Bone marrow (tissue), 2 donors: ENCODE data around the gene CIROP.

Source experiments
- DNase-seq, 2 donors: peaks; one replicate each; lab custom pipeline; 2025; lab: John Stamatoyannopoulos, UW

CIROP gene

GRCh38 chr14:23129759-23130316 is 25.0 kb upstream of the CIROP start:
- no peak for DNase-seq

- DNase-seq, result no peak
These were observed 24.4 kb upstream of the CIROP start for GRCh38 chr14:23128969-23129758.

GRCh38 chr14:23127861-23128260 is 23.1 kb upstream of the CIROP start:
- no peak for DNase-seq

- DNase-seq, result no peak
These were observed 21.9 kb upstream of the CIROP start for GRCh38 chr14:23126548-23127278.

GRCh38 chr14:23125933-23126524 is 21.2 kb upstream of the CIROP start:
- DNase-seq, result no peak

- DNase-seq, result no peak
These were observed 20.2 kb upstream of the CIROP start for GRCh38 chr14:23125011-23125410.

GRCh38 chr14:23124337-23124954 is 19.7 kb upstream of the CIROP start:
- no peak for DNase-seq

- no peak for DNase-seq
These were observed 18.6 kb upstream of the CIROP start for GRCh38 chr14:23123419-23123818.

- DNase-seq, result no peak
These were observed 17.3 kb upstream of the CIROP start for GRCh38 chr14:23122086-23122485.

- no peak for DNase-seq
These were observed 16.6 kb upstream of the CIROP start for GRCh38 chr14:23121361-23121771.

- peak; percentile 62 to 68 for DNase-seq
These were observed 15.9 kb upstream of the CIROP start for GRCh38 chr14:23120541-23121251.

- peak in 1 of 2 donors; percentile 40 for DNase-seq
These were observed 14.9 kb upstream of the CIROP start for GRCh38 chr14:23119363-23120327.

- DNase-seq, result no peak
These were observed 13.9 kb upstream of the CIROP start, which contains the start of gene CEBPE for GRCh38 chr14:23118506-23119362. TSS of gene CEBPE (minus strand) at chr14:23119255. CDS start at chr14:23119091, 164 bp downstream.

GRCh38 chr14:23117371-23118020 is 12.7 kb upstream of the CIROP start:
- no peak for DNase-seq

- no peak for DNase-seq
These were observed 11.1 kb upstream of the CIROP start for GRCh38 chr14:23115918-23116317.

- no peak for DNase-seq
These were observed 10.4 kb upstream of the CIROP start for GRCh38 chr14:23115039-23115731.

GRCh38 chr14:23114669-23115038 is 9.9 kb upstream of the CIROP start:
- DNase-seq, result no peak

GRCh38 chr14:23114120-23114458 is 9.3 kb upstream of the CIROP start:
- DNase-seq, result no peak
